ENCODE results near the gene SYTL1.

SYTL1 gene, protein sequence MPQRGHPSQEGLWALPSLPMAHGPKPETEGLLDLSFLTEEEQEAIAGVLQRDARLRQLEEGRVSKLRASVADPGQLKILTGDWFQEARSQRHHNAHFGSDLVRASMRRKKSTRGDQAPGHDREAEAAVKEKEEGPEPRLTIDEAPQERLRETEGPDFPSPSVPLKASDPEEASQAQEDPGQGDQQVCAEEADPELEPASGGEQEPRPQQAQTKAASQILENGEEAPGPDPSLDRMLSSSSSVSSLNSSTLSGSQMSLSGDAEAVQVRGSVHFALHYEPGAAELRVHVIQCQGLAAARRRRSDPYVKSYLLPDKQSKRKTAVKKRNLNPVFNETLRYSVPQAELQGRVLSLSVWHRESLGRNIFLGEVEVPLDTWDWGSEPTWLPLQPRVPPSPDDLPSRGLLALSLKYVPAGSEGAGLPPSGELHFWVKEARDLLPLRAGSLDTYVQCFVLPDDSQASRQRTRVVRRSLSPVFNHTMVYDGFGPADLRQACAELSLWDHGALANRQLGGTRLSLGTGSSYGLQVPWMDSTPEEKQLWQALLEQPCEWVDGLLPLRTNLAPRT

DNA sequence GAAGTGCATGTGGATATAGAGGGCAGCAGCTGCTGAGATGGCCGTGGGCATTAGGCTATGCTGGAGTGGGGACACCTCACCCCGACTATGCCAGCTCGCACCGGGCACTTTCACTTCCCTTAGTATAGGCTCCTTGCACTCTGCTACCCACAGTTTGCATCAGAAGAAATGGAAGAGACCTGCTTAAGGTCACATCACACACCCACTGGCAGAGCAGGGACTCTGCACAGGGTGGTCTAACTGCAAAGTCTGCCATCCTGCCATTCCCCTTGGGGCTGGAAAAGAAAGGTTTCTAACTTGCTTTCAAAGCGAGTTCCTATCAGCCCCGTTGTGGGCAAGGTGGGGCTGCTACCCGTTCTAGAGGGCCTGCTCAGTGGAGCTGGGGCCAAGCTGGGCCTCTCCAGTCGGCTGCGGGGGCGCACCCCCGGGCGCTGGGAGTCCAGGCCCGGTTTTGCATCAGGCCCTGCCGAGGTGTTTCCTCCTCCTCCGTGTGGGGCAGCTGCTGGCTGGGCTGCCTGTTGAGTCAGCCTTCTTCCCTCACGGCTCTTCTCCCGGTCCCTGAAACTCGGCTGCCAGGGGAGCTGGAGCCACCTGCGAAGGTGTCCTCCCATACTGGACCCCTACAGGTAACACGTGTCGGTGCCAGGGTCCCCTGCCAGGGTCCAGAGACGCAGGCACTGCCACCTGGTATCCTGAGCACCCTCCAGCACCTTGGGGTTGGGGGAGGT, at the start of gene SYTL1:
TSS of gene SYTL1 (plus strand) at position 498 of the 728 bp plus-strand sequence. CDS start 3,313 bp downstream, outside the sequence.
- peak; percentile 76 for DNase-seq (ENCODE audit: low read depth)

DNA sequence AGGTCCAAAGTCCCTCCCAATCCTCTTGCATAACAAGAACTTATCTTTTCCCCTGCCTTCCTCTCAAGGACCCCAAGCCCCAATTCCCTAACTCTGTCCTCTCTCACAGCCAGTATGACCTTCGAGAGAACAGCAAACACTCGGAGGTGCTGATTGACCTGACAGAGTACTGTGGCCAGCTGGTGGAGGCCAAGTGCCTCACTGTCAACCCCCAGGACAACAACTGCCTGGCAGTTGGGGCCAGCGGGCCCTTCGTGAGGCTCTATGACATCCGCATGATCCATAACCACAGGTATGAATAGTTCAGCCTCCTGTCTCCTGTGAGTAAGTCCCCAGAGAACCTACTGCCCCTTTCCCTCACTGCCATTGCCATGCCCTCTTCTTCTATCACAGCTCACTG, 49.7 kb upstream of the SYTL1 start:
- DNase-seq (ENCODE audit: low read depth) = peak; percentile 89

DNA sequence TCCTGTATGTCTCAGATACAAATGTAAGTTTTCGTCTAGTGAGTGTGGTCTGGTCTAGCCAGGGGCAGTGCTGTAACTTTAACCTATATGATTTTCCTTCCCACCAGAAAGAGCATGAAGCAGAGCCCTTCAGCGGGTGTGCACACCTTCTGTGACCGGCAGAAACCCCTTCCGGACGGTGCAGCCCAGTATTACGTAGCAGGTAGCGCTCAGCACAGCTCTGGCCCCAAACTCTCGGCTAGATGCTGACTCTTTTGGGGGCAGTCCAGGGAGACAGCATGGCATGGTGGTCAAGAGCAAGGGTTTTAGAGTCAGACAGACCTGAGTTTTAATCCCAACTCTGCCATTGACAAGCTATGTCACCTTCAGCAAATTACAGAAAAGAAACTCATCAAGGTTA, 47.9 kb upstream of the SYTL1 start:
- no peak for DNase-seq (ENCODE audit: low read depth)

DNA sequence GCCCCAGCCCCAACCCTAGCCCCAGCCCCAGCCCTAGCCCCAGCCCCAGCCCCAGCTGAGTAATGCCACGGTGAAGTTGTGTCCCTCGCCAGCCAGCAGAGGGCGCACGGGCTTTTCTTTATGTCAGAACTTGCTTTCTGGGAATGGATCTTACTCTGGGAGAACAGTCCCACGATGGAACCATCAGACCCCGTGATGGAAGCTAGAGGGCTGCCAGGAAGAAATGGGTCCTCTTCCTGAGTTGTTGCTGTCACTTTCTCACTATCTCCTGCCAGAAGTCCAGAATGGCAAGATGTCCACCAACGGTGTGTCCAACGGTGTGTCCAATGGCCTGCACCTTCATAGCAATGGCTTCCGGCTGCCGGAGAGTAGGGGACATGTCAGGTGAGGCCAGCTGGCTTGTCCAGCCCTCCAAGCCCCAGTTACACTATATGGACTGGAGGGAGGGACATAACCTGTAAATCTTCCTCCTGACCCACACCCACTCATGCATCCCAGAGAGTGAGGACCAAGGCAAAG, 45.0 kb upstream of the SYTL1 start:
- DNase-seq (ENCODE audit: low read depth) = peak; percentile 73

DNA sequence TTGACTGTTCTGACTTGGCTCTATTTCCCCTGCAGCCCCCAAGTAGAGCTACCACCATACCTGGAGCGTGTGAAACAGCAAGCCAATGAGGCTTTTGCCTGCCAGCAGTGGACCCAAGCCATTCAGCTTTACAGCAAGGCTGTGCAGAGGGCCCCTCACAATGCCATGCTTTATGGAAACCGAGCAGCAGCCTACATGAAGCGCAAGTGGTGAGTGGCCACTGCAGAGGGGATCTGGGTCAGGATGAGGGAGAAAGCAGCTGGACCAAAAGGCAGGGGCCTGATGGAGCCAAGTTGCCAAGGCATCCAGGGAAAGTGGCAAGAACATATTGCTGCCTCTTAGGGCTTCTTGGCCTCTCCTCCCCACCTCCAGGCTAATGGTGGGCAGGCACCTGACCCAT, 43.9 kb upstream of the SYTL1 start:
- no peak for DNase-seq (ENCODE audit: low read depth)

DNA sequence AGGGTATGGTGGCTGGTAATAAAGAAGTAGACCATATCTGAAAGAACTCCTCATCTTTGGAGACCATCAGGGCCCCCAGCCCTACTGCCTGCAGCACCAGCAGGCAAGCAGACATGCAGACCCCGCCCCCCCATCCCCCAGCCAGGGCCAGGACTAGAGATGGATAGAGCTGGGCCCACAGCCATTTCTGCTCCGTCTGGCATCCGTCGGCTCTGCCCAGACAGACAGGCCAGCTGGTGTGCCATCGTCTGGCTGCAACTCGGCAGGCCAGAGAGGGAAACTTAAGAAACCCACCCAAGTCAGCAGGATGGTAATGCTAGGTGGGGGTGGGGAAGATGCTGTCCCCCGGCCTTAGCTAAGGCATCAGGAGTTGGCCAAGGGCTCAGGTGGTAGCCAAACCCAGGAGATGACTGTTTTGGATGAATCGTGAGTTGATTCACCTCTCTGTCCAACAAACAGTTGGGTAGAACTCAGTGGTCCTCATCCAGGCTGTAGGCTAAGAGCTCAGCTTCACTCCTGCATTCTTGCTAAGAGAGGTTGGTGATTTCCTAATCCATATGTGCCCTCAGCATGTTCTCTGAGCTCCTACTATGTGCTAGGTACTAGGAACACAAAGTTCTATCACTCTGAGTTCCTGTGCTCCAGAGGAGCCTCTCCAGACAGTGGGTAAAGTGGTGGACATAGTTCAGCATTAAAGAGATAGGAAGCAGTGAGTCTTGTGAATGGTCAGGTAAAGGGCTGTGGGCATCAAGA, 43.0 kb upstream of the SYTL1 start:
- peak; percentile 39 for DNase-seq (ENCODE audit: low read depth)

DNA sequence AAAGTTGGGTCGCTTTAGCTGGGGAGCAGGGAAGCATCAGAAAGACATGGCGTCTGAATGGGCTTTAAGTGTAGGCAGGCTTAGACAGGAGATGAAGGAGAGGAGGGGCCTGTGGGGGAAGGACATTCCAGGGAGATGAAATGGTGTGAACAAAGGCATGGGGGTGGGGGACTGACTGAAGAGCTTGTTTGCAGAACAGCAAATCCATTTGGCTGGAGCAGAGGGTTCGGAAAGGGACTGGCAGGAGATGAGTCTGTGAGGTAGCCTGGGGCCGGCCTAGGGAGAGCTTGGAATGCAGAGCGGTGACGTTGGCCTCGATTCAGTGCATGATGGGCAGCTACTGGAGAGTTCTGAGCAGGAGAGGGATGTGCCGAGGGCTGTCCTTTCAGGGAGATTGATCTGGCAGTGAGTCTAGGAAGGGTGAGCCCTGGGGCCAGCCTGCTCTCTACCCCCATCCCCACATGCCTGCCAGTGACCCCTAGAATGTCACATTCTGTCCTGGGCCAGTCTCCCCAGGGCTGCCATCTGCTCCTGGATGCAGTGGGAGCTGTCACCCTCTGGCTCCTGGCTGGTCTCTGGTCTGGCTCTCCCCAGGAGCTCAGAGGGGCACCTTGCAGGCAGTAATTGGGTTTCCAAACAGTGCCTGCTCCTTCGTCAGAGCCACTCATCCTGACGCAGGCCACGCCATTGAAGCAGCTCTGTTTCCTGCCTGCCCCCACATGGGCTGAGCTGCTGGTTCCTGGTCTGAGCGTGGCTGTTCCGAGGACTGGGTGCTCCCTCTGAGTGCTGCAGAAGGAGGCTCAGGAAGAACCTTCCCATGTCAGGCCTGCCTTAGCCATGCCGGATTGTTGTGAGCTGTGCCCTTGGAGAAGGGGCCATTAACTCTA, 42.2 kb upstream of the SYTL1 start:
- peak; percentile 98 for DNase-seq (ENCODE audit: low read depth)

DNA sequence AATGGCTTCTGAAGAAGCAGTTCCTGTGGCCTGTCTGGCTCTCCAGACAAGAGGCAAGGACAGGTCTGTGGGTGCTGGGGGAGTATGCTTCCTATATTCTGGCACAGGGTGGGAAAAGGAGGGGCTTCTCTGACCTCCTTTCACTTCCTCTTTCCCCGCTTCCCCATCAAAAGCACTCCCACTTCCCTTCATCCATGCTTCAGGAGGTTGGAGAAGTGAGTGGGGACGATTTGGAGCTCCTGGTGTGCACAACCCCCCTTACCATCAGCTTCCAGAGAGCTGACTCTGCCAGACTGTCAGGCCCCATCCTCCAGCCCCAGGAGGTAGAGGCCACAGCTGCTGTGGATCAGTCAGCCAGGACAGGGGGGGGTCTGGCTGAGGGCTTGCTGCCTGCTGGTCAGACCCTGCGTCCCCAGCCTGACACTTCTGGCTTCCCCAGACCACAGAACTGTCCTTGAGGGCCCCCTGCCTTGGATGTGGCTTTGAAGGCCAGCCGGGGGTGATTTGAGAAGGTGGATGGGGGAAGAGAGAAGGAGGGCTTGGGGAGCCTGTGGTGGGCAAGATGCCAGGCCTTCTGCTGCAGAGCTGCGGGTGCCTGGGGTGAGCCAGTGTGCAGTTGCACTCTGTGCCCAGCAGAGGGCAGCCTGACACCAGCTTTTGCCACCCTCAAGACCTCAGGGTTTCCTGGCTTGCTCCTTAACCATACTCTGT, 41.3 kb upstream of the SYTL1 start:
- DNase-seq (ENCODE audit: low read depth) = peak; percentile 83

DNA sequence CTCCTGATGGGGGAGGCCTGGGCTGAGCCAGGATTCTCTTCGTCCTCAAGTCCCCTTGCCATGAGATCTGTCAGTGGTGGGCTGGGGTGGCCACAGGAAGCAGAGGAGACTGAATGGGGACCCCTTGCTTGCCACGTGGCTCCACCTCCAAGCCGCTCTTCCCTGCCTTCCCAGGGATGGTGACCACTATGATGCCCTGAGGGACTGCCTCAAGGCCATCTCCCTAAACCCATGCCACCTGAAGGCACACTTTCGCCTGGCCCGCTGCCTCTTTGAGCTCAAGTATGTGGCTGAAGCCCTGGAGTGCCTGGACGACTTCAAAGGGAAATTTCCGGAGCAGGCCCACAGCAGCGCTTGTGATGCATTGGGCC, 40.8 kb upstream of the SYTL1 start:
- DNase-seq (ENCODE audit: low read depth) = no peak

DNA sequence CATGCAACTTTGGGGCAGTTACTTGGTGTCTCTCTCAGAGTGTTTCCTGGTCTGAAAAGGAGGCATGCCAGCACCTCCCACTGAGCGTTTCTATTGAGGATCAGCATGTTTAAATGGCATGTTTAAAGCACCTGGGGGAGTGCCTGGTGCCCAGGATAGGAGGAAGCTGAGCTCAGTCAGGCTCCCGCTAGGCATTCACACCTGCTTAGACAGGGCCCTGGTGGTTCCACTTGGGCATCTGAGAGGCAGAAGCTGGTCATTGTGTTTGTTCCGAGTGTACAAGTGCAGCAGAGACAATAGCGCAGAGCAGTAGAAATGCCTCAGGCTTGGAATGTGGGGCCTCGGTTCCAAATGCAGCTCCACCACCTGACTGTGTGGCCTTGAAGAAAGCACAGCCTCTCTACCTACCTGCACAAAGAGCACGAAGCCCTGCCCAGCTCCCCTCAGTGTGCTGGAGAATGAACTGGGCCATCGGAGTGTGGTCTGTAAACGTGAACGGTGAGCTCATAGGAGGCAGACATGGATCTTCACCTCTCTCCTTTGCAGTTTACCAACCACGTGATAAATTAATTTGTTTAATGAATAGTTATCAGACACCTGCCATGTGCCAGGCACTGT, 40.1 kb upstream of the SYTL1 start:
- DNase-seq (ENCODE audit: low read depth) = no peak

DNA sequence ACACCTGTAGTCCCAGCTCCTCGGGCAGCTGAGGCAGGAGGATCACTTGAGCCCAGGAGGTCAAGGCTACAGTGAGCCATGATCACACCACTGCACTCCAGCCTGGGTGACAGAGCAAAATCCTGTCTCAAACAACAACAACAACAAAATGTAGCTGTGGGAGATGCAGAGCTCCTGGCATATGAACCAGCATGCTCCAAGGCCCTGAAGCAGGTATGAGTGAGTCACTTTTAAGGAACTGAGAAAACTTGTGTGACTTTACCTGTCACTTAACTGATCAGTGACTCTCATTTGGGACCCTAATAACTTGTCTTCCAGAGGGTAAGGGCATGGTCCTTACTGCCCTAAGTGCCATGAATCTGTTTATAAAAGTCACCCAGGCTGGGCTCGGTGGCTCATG, 39.2 kb upstream of the SYTL1 start:
- DNase-seq (ENCODE audit: low read depth) = no peak

DNA sequence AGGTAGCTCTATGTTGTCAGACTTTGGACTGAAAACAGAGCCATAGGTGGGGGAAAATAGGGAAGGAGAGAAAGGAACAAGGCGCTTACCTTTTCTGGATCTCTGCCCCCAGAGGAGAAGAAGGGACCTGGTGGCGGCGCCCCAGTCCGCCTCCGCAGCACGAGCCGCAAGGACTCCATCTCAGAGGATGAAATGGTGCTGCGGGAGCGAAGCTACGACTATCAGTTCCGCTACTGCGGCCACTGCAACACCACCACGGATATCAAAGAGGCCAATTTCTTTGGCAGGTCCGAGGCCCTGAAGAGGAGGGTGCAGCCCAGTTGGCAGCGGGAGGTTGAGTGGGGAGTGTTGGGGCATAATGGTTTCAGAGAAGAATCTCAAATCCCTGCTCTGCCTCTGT, 38.3 kb upstream of the SYTL1 start:
- no peak for DNase-seq (ENCODE audit: low read depth)

DNA sequence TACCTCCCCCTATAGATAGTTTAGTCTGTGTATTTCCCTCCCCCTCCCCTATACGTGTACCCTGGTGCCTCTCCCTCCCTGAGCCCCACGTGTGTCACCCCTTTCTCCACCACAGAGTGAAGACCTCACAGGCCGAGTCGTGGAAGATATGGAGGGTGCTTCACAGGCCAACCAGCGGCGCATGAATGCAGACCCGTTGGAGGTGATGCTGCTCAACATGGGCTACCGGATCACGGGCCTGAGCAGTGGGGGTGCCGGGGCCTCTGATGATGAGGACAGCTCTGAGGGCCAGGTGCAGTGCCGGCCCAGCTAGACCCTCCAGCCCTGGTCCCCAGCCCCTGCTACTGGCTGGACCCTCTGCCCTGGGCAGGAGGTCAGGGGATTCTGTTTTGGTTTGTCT, 35.8 kb upstream of the SYTL1 start:
- no peak for DNase-seq (ENCODE audit: low read depth)

DNA sequence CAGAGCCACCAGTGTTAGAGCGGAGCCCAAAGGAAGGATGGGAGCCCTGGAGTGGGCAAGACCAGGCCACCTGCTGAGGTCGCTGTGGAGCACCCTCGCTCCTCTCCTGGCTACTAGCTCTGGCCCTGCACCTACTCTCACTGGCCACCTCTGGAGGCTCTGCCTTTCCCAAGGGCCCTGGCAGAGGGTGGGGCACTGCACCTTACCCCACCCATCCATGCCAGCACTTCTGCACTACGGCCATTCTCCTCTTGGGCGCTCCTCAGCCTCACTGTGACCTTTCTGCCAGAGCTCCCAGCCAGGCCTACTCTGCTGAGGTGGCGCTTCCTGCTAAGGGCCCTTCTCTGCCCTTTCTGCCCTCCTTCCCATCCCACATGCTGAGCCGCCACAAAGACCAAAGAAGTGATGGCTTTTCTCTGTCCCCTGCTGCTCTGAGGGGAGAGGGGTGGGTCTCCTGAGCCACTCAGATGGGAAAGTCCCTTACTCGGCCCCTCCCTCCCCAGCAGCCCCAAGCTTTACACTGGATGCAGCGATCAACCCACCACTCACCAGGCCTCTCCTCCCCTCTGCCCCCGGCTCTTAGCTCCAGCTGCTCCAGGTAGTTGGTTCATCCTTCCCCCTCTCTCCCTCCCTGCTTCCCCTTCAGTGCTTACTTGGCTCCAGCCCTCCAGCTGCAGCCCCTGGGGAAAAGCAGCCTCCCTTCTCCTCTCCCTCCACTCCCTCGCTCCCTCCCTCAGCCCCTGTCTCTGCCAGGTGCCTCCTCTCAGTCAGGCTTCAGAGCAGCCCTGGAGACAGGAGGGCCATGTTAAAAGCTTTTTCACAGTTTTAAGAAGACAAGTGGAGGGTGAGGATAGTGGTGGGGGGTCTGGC, 34.7 kb upstream of the SYTL1 start:
- no peak for DNase-seq (ENCODE audit: low read depth)

DNA sequence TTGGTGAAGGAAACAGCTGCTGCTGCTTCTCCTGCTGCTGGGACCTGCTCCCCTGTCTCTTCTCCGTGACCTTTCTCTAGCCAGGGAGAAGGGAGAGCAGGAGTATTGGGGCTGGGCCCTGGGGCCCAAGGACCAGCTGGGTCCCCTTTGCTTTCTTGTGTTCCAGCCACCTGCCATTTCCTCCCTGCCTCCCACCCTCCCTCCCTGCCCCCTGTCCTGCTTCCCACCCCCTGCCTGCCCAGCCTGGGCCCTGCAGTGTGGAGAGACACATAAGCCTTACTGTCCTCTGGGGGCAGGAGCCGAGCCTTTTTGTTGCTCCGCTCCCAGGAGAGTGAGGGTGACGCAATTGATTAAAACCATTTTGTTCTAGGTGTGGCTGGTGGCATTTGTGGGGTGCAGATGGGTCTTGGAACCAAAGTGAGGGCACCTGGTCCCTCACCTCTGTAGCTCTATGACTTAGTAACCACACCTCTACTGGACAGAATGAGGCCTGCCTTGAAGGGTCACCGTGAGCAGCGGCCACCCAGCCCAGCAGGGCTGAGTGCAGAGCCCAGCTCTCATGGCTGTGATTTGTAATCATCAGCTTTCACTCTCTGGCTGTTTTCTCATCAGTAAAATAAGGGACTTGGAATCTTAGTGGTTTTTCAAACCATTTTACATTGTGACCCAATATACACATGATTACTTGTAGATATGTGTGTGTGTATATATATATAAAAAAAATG, 33.8 kb upstream of the SYTL1 start:
- no peak for DNase-seq (ENCODE audit: low read depth)

DNA sequence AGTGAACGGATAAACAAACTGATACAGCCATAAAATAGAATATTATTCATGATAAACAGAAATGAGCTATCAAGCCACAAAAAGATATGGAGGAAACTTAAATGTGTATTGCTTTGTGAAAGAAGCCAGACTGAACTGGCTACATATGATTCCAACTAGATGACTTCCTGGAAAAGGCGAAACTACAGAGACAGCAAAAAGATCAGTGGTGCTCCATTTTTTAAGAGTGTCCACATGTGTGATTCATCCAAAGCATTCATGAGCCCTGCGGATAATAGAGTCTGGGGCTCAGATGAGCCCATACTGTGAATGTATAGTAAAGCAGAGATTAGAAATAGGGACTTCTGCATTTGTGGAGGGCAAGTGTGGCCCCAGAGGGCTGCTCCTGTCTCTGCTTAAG, 27.7 kb upstream of the SYTL1 start:
- DNase-seq (ENCODE audit: low read depth) = no peak

DNA sequence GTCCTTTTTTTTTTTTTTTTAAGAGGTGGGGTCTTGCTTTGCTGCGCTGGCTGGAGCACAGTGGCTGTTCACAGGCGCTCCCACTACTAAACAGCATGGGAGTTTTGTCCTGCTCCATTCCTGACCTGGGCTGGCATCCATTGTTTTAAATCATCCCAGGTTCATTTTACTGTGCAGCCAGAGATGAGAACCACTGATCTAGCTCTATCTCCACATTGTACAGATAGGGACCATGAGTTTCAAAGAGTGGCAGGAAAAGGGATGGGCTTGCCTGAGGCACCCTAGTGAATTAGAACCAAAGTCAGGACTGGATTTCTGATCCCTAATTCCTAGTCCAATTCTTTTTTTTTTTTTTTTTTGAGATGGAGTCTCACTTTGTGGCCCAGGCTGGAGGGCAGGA, 27.1 kb upstream of the SYTL1 start:
- DNase-seq (ENCODE audit: low read depth) = no peak

DNA sequence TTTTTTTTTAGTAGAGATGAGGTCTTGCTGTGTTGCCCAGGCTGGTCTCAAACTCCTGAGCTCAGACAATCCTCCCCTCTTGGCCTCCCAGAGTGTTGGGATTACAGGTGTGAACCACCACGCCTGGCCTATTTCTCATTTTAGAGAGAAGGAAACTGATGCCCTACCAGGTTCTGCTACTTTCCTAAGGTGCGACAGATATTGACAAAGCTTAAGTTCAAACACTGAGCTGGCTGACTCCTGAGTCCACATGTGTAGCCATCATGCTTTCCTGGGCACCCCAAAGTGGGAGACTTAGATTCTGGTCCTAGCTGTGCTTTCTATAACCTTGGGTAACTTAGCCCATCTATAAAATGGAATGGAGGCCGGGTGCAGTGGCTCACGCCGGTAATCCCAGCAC, 25.0 kb upstream of the SYTL1 start:
- no peak for DNase-seq (ENCODE audit: low read depth)

DNA sequence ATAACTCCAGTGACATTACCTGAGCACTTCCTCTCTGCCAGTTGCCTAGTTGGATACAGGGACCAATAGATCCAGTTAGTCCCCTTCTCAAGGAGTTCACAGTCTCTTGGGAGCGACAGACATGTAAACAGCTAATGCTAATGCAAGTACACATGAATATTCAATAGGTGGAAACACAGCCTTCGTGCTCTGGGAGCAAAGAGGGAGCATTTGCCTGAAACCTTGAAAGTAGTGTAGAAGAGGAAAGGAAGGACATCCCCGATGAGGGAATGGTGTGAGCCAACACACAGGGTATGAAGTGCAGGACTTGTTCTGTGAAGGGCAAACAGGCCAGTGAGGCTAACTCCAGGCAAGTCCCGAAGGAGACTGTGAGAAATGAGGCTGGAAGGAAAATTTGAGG, 23.7 kb upstream of the SYTL1 start:
- no peak for DNase-seq (ENCODE audit: low read depth)

All from ELR (cell line).